Stimulated activated naive CD8-positive, alpha-beta T cell treated with anti-CD3 and anti-CD28 coated beads, Interleukin-15, amount 100 ng/mL, for 72 hours (primary cell): ENCODE results near the gene TGFB1I1.
"Not testable (repeated sequence)": the region's sequence is repeated elsewhere in the genome, so short reads cannot be mapped to it uniquely, and the experiment has no call there.

Source experiments
- ATAC-seq: fragments of 150-1000 bp; cut with Tn5 transposase; 2 replicates; pipeline ENCODE4 v1.10.0; 2021; ENCODE audit warnings: mild to moderate bottlenecking, moderate library complexity
- DNase-seq, 2 donors: peaks; one replicate each; pipeline ENCODE4 v3.0.0; 2021 to 2022
- H3K27ac Mint-ChIP-seq, 2 donors: one replicate each; pipeline ENCODE4 v1.8.0; 2022; ENCODE audit warnings: mild to moderate bottlenecking in 2 of 2, mixed read lengths in 2 of 2, moderate library complexity in 2 of 2
- H3K27me3 Mint-ChIP-seq: one replicate; pipeline ENCODE4 v1.8.0; 2022; ENCODE audit warnings: mixed read lengths
- H3K4me1 Mint-ChIP-seq: one replicate; pipeline ENCODE4 v1.8.0; 2022; ENCODE audit warnings: mild to moderate bottlenecking, mixed read lengths
- H3K4me3 Mint-ChIP-seq, 2 donors: one replicate each; pipeline ENCODE4 v1.8.0; 2022; ENCODE audit warnings: mild to moderate bottlenecking in 2 of 2, mixed read lengths in 2 of 2, moderate library complexity in 1 of 2
- H3K9me3 Mint-ChIP-seq, 2 donors: one replicate each; pipeline ENCODE4 v1.8.0; 2022; ENCODE audit warnings: mixed read lengths in 2 of 2

Gene TGFB1I1

DNA sequence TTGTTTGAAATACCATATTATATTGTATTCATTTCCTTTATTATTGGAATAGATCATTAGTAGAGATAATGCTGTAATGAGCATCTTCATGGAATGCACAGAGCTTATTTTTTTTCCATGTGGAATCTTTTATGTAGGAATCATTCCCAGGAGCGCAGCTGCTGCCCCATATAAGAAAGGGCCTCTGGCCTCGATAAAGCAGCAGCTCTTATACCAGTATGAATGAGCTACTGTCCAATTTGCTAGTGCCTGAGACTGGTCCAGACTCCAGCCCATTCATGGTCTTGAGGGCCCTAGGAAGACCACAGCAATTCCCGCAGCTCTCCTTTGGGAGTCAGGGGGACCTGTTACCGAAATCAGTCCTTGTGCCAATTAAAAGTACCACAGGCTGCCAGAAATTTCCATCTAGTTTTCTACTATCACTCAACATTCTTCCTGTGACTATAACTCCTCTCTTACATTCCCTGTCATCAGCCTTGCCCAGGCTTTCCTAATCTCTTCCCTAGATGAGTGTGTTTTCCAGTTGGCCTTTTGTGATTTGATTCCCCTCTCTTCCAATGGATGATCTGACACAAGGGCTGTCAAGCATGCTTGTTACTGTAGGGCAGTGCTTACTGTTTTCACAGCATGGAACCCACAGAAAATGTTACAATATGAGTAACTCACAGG lies 31.3 kb upstream of the TGFB1I1 start:
- Mint-ChIP-seq H3K4me3 (no peak overlapping the region), H3K9me3 (peaks cover 0 to 1% of the 10 kb centered on the region in 2 donors), H3K27ac (no peak overlapping the region), H3K4me1 (peaks cover 28% of the 10 kb centered on the region), H3K27me3 (peaks cover 7% of the 10 kb centered on the region)
- ATAC-seq (no peak), DNase-seq (no peak)

GRCh38 chr16:31441956-31442355 lies 30.0 kb upstream of the TGFB1I1 start:
- no peak for ATAC-seq
- Mint-ChIP-seq H3K27me3 (peaks cover 7% of the 10 kb centered on the region), H3K4me1 (peaks cover 34% of the 10 kb centered on the region), H3K27ac (peak overlapping the region in 1 of 2 donors; percentile 79), H3K4me3 (peak overlapping the region; percentile 82), H3K9me3 (peaks cover 0 to 7% of the 10 kb centered on the region in 2 donors)
- no peak for DNase-seq

DNA sequence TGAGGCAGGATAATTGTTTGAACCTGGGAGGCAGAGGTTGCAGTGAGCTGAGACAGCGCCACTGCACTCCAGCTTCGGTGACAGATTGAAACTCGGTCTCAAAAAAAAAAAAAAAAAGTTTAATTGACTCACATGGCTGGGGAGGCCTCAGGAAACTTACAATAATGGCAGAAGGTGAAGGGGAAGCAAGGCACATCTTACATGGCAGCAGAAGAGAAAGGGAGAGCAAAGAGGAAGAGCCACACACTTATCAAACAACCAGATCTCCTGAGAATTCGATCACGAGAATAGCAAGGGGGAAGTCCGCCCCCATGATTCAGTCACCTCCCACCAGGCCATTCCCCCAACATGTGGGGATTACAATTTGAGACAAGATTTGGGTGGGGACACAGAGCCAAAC lies 26.0 kb upstream of the TGFB1I1 start:
- H3K9me3 Mint-ChIP-seq, DNase-seq, H3K27me3 Mint-ChIP-seq, H3K4me3 Mint-ChIP-seq, ATAC-seq: not testable (repeated sequence)
- H3K27ac Mint-ChIP-seq = peak overlapping the region in 1 of 2 donors; percentile 10
- peaks cover 22% of the 10 kb centered on the region for H3K4me1 Mint-ChIP-seq

GRCh38 chr16:31451201-31451600 lies 20.8 kb upstream of the TGFB1I1 start:
- H3K4me3 Mint-ChIP-seq = no peak overlapping the region
- DNase-seq = no peak
- peaks cover 0 to under 1% of the 10 kb centered on the region in 2 donors for H3K9me3 Mint-ChIP-seq
- no peak for ATAC-seq
- H3K27me3 Mint-ChIP-seq = no peaks in the 10 kb centered on the region
- no peak overlapping the region for H3K27ac Mint-ChIP-seq
- H3K4me1 Mint-ChIP-seq = peaks cover 33% of the 10 kb centered on the region

DNA sequence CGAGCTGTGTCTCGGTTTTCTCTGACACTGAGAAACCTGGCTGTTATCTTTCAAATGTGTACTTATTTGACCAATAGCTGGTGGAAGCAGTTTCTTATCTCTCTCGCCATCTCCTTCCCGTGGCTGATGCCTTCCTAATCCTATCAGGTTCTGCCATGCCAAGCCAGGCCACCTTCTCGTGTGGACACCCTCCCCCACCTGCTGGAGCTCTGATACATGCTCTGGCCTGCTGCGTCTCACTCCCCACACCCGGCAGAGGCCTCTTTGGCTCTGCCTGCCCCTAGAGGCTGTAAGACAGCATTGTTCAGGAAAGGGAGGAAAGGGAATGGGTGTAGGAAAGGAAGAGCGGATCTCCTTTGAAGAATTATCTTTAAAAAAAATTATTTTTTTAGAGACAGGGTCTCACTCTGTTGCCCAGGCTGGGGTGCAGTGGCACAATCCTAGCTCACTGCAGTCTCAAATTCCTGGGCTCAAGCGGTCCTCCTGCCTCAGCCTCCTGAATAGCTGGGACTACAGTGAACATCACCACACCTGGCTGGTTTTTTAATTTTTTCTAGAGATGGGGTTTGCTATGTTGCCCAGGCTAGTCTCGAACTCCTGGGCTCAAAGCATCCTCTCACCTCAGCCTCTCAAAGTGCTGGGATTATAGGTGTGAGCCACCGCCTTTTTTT lies 20.1 kb upstream of the TGFB1I1 start:
- no peak for DNase-seq
- Mint-ChIP-seq H3K27ac (no peak overlapping the region), H3K4me1 (peaks cover 38% of the 10 kb centered on the region)

DNA sequence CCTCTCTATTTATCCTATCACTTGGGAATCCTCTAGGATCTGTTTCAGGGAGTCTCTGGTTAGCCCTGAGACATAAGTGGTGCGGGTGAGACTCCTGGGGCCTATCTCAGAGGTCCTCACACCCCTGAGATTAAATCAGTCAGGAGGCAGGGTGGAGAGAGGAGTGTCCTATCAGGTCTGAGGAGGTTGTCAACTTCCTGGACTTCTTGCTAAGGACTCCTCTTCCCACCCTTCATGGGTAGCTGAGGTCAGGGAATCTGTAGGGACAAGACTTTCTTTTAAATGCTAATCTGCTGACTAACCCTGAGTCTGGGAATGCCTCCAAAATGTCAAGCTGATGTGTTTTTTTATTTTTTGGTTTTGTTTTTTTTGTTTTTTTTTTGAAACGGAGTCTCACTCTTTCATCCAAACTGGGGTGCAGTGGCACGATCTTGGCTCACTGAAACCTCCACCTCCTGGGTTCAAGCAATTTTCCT lies 19.3 kb upstream of the TGFB1I1 start:
- Mint-ChIP-seq H3K27ac (no peak overlapping the region), H3K27me3 (no peaks in the 10 kb centered on the region), H3K4me1 (peaks cover 47% of the 10 kb centered on the region), H3K9me3 (no peaks in the 10 kb centered on the region), H3K4me3 (no peak overlapping the region)
- DNase-seq (no peak), ATAC-seq (no peak)

More for the DNA sequence above, 20.1 kb upstream of the TGFB1I1 start:
- H3K4me3 Mint-ChIP-seq = no peak overlapping the region
- H3K27me3 Mint-ChIP-seq = no peaks in the 10 kb centered on the region
- H3K9me3 Mint-ChIP-seq = no peaks in the 10 kb centered on the region
- ATAC-seq = no peak

DNA sequence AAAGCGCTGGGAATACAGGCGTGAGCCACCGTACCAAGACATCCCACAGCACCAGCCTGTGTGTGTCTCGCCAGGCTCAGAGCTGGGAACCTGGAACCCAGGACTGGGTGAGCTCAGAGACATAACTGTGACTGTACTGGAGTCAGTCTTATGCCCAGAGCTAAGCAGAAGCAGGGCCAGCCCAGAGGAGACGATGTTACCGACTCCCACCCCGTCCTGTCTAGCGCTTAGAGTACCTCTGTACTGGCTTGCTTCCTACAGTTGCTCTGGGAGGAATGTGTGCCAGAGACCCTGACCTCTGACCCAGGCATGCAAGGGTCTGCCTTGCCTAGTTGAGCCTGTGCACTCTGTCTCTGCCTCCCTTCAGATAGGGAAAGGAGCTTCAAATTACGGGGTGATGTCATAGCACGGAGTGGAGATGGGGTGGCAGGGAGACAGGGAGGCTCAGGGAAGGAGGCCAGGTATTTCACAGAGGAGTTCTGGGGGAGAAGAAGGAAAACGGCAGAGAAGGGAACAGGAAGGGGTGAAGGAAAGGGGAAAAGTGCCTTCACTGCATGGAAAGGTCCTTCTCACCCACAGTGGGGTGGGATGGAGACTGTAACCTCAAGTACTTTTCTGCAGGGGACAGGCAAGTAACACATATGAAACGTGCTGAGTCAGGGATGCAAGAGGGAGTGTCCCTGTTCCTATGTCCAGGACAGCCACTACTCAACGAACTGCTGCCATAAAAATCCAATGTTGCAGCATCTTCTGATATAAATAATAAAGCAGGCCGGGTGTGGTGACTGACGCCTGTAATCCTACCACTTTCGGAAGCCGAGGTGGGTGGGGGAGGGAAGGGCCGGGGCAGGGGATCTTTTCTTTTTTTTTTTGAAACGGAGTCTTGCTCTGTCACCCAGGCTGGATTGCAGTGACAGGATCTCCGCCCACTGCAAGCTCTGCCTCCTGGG lies 18.4 kb upstream of the TGFB1I1 start:
- Mint-ChIP-seq H3K4me3 (peak overlapping the region in 1 of 2 donors; percentile 2), H3K4me1 (peaks cover 53% of the 10 kb centered on the region), H3K27ac (peak overlapping the region; percentile 0 to 10), H3K9me3 (no peaks in the 10 kb centered on the region), H3K27me3 (no peaks in the 10 kb centered on the region)
- DNase-seq = no peak
- no peak for ATAC-seq

DNA sequence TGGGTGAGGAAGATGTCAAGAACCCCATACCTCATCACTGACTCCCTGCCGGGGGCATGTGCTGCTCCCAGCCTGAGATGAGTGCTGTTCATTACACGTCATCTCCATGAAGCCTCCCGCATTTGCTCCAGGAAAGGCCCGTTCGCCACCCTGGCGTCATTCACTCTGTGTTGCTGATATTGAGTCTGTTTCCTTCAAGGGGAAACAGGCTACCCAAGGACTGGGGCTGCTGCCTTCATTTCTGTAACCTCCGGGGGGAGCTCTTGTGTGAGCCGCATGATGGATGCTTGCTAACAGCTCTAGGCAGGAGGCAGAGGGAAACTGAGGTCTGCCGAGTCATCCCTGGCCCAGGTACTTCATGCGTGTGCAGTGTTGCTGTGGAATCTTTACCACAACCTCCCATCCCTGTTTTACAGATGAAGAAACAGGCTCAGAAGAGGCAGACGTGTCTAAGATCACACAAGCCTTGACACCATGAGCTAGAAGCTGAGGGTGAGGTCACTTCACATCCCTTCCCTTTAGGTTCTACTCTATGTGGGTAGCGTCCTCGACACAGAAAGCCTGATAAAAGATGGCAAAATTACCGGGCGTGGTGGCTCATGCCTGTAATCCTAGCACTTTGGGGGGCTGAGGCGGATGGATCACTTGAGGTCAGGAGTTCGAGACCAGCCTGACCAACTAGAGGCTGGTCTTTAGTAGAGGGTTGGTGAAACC lies 16.2 kb upstream of the TGFB1I1 start:
- no peak for ATAC-seq
- H3K9me3 Mint-ChIP-seq = no peaks in the 10 kb centered on the region
- no peaks in the 10 kb centered on the region for H3K27me3 Mint-ChIP-seq
- H3K4me1 Mint-ChIP-seq = peaks cover 59% of the 10 kb centered on the region
- peak overlapping the region in 1 of 2 donors; percentile 66 for H3K27ac Mint-ChIP-seq
- peak overlapping the region; percentile 71 to 90 for H3K4me3 Mint-ChIP-seq
- DNase-seq = peak; percentile 31 to 43

DNA sequence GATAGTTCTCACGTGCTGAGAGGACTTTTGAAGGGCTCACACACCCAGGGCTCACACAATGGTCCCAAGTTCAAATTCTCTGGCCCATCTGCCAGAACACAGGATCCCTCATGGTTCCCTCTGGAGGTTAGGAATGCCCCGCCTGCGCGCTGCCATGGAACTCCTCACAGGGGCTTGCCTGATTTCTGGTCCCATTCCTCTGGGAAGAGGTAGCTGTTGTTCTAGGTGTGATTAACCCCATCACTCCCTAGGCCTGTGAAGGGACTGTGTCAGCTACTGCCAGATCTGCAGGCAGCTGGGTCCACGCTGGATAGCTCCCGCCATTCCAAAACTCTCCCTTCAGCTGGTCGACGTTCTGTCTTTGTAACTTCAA lies 15.0 kb upstream of the TGFB1I1 start:
- H3K27ac Mint-ChIP-seq = no peak overlapping the region
- peak overlapping the region; percentile 90 to 93 for H3K4me3 Mint-ChIP-seq
- DNase-seq = no peak
- H3K9me3 Mint-ChIP-seq = no peaks in the 10 kb centered on the region
- ATAC-seq = no peak
- peaks cover 57% of the 10 kb centered on the region for H3K4me1 Mint-ChIP-seq
- H3K27me3 Mint-ChIP-seq = no peaks in the 10 kb centered on the region

GRCh38 chr16:31458073-31458843 lies 13.7 kb upstream of the TGFB1I1 start:
- Mint-ChIP-seq H3K4me1 (peaks cover 56% of the 10 kb centered on the region), H3K27me3 (no peaks in the 10 kb centered on the region), H3K27ac (peak overlapping the region; percentile 98 to 99), H3K4me3 (peak overlapping the region; percentile 90 to 93), H3K9me3 (no peaks in the 10 kb centered on the region)
- peak; percentile 65 to 79 for DNase-seq
- peak; percentile 35 for ATAC-seq

- Mint-ChIP-seq H3K4me3 (peak within 1 kb of the TSS; percentile 93 to 97), H3K27ac (peak within 1 kb of the TSS; percentile 98 to 99), H3K27me3 (no peaks in the 10 kb centered on the region), H3K9me3 (no peaks in the 10 kb centered on the region), H3K4me1 (peaks cover 50% of the 10 kb centered on the region)
- DNase-seq (peak; percentile 94 to 97), ATAC-seq (peak; percentile 84)
Observed at GRCh38 chr16:31458844-31459686, 12.9 kb upstream of the TGFB1I1 start, which contains the start of gene ARMC5. ARMC5 (plus strand) TSS chr16:31459501; CDS start chr16:31459525, 24 bp downstream.

DNA sequence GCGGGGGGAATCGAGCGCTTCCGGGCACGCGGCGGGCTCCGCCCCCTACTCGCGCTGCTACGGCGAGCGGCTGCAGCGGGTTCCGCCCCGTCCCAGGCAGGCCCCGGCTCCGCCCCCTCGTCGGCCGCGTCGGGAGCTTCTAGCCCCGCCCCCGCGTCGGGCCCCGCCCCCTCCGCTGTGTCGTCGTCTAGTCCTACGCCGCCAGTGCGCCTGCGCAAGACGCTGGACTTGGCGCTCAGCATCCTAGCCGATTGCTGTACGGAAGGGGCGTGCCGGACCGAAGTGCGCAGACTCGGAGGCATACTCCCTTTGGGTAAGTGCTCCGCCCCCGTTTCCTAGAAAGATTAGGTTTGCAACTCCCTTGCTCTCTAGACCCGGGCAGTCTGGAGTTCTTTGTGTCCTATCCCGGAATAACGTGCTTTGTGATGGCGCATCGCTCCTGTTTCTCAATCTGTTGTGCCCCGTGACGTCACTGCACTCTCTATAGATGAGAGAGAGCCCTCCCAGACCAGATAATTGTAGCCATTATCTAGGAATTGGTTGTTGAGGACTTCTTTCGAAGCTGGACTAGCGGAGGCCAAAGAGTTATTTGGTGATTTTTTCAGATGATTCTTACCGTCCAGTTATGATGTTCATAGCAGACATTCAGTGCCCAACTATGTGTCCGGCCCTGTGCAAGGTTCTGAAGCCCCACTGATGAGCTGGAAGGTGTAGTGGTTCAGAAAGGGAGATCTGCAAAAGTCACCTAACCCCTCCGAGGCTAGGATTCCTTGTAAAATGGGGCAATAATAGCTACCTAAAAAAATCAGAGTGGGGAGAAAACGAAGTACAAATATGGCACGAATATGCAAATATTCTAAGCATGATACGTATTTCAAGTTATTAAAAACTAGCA lies 12.0 kb upstream of the TGFB1I1 start:
- H3K4me1 Mint-ChIP-seq = peaks cover 53% of the 10 kb centered on the region
- H3K27me3 Mint-ChIP-seq = no peaks in the 10 kb centered on the region
- ATAC-seq (peak; percentile 85), DNase-seq (peak; percentile 100)
- peak overlapping the region; percentile 98 to 99 for H3K27ac Mint-ChIP-seq
- peak overlapping the region; percentile 93 to 97 for H3K4me3 Mint-ChIP-seq
- H3K9me3 Mint-ChIP-seq = no peaks in the 10 kb centered on the region

DNA sequence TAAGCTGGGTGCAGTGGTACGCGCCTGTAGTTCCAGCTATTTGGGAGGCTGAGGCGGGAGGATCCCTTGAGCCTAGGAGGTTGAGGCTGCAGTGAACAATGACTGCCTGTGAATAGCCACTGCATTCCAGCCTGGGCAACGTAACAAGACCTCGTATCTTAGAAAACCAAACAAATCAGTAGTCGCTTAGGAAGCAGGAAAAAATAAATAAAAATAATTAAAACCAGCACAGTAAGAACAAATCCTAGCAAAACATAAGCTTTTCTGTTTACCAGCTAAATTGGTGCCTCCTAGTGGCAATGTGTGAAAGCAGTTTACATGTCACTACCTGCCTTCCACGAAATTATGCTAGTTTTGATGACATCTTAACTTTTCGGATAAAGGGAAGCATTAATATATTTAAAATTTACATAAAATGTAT lies 11.4 kb upstream of the TGFB1I1 start:
- Mint-ChIP-seq H3K27me3 (no peaks in the 10 kb centered on the region), H3K4me1 (peaks cover 48% of the 10 kb centered on the region)
- DNase-seq = no peak

More for the DNA sequence above, 11.4 kb upstream of the TGFB1I1 start:
- peak overlapping the region in 1 of 2 donors; percentile 99 for H3K27ac Mint-ChIP-seq
- peak overlapping the region; percentile 93 to 97 for H3K4me3 Mint-ChIP-seq
- no peak for ATAC-seq
- no peaks in the 10 kb centered on the region for H3K9me3 Mint-ChIP-seq
